Measurements from ENCODE around the gene TBCK. TPM values are rescaled to one million over a fixed set of nuclear protein-coding genes. Genes with fewer than 3 reads are reported as not detected.

Gene TBCK
- total RNA-seq, 1 experiment from 2014 or later, result 22.3 TPM

DNA sequence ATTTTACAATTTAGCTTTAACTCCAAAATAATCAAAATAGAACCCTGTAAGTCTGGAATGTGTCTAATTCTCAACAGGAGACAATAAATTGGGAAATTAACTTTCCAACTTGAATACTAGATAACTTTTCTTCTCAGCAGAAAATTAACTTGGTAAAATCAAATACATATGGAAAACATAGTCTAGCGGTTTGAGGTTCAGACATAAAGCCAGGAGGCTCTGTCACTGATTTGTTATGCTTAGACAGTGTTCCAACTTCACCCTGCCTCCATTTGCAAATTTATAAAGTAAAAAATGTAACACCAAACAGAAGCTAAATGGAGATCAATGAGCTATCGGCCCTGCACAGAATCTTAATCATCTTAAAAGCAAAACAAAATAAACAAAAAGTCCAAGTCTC, 46.3 kb downstream of the TBCK start:
- H3K9me2 ChIP-seq (ENCODE audit: insufficient read depth), result no peaks in the 10 kb centered on the region
- H3K9ac ChIP-seq (ENCODE audit: low read length), result no peak overlapping the region
- ChIA-PET POLR2A (no interaction called here), RAD21 (ENCODE audit: low non-redundant PET in 1 of 2, low total read pairs in 2 of 2, uncharacterized antibody in 2 of 2, unreplicated experiment in 2 of 2) (no interaction called here), CTCF (no interaction called here)
- ATAC-seq (no peak), DNase-seq (ENCODE audit: low read depth, low spot score) (no peak)
- H3K4me3 ChIP-seq (replicated peaks in 1 of 2; ENCODE audit: low read depth in 1 of 2, low read length in 2 of 2), result no peak overlapping the region
- no peaks in the 10 kb centered on the region for H3K27me3 ChIP-seq (ENCODE audit: insufficient read depth, low read length)
- no TSS peak for BruUV-seq (replicated peaks)
- no peaks in the 10 kb centered on the region for H4K20me1 ChIP-seq (ENCODE audit: insufficient read depth)
- H3K9me3 ChIP-seq (ENCODE audit: control insufficient read depth in 1 of 2, insufficient read depth in 1 of 2, low read depth in 1 of 2, low read length in 2 of 2), result no peaks in the 10 kb centered on the region
- intact Hi-C loops (cut with micrococcal nuclease), result loop anchor here (5.0 kb wide), 3 partner anchors 538 to 1248 kb away; no protein-coding TSS in a partner anchor
- no peaks in the 10 kb centered on the region for H3K79me2 ChIP-seq (ENCODE audit: insufficient read depth, low read length)
- H3K27ac ChIP-seq (ENCODE audit: low read depth, low read length), result no peak overlapping the region
- no peaks in the 10 kb centered on the region for H3K36me3 ChIP-seq (ENCODE audit: control insufficient read depth in 1 of 2, insufficient read depth in 2 of 2, low read length in 2 of 2)
- no peaks in the 10 kb centered on the region for H3K4me1 ChIP-seq (ENCODE audit: control insufficient read depth in 1 of 2, insufficient read depth in 2 of 2, low read length in 2 of 2)
- TF ChIP-seq SRF (IDR thresholded peaks at IDR 0.05; ENCODE audit: low read depth) (no peak), RAD21 (IDR thresholded peaks at IDR 0.05; ENCODE audit: low read depth) (no peak), POLR2AphosphoS5 (IDR thresholded peaks at IDR 0.05; ENCODE audit: low read depth, low read length) (no peak)
- TF ChIP-seq, protein P1, sequence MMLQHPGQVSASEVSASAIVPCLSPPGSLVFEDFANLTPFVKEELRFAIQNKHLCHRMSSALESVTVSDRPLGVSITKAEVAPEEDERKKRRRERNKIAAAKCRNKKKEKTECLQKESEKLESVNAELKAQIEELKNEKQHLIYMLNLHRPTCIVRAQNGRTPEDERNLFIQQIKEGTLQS (IDR thresholded peaks at IDR 0.05), result no peak
- H2AFZ ChIP-seq (ENCODE audit: low read depth, low read length, poor library complexity, severe bottlenecking), result no peak overlapping the region
- H3K4me2 ChIP-seq (ENCODE audit: low read length), result no peak overlapping the region

DNA sequence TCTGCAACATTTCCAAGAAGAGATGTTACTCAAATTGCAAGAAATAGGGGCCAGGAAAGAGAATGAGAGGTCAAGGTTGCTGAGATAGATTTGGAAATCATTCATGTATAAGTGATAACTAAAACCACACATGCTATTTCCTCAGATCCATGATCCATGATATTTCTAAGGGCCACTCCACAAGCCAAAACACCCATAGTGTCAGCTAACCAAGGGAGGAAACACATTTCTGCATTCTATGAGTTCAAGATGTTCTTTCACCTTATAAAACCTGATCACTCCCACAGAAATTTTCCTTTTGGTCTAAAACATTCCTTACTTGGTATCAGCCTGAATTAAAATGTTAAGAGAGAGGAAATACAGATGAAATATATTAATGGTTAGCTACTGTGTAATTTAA, 47.2 kb downstream of the TBCK start:
- Histone ChIP-seq H3K27me3 (ENCODE audit: insufficient read depth, low read length) (no peaks in the 10 kb centered on the region), H4K20me1 (ENCODE audit: insufficient read depth) (no peaks in the 10 kb centered on the region), H3K79me2 (ENCODE audit: insufficient read depth, low read length) (no peaks in the 10 kb centered on the region), H3K36me3 (ENCODE audit: control insufficient read depth in 1 of 2, insufficient read depth in 2 of 2, low read length in 2 of 2) (no peaks in the 10 kb centered on the region), H3K4me3 (replicated peaks in 1 of 2; ENCODE audit: low read depth in 1 of 2, low read length in 2 of 2) (no peak overlapping the region), H3K4me1 (ENCODE audit: control insufficient read depth in 1 of 2, insufficient read depth in 2 of 2, low read length in 2 of 2) (peaks cover 0 to 5% of the 10 kb centered on the region in 2 experiments; a peak in 2 of 4 replicates), H3K9me3 (ENCODE audit: control insufficient read depth in 1 of 2, insufficient read depth in 1 of 2, low read depth in 1 of 2, low read length in 2 of 2) (no peaks in the 10 kb centered on the region), H2AFZ (ENCODE audit: low read depth, low read length, poor library complexity, severe bottlenecking) (no peak overlapping the region), H3K4me2 (ENCODE audit: low read length) (no peak overlapping the region), H3K9me2 (ENCODE audit: insufficient read depth) (no peaks in the 10 kb centered on the region), H3K27ac (ENCODE audit: low read depth, low read length) (no peak overlapping the region), H3K9ac (ENCODE audit: low read length) (no peak overlapping the region)
- no TSS peak for BruUV-seq (replicated peaks)
- no peak for ATAC-seq
- intact Hi-C loops (cut with micrococcal nuclease), result loop anchor here (5.0 kb wide), 3 partner anchors 539 to 1249 kb away; no protein-coding TSS in a partner anchor
- RAD21 ChIA-PET (ENCODE audit: low non-redundant PET in 1 of 2, low total read pairs in 2 of 2, uncharacterized antibody in 2 of 2, unreplicated experiment in 2 of 2), result no interaction called here
- CTCF ChIA-PET, result no interaction called here
- TF ChIP-seq SP1 (IDR thresholded peaks at IDR 0.05; ENCODE audit: low read depth) (no peak), JUND (IDR thresholded peaks at IDR 0.05) (no peak), CEBPB (IDR thresholded peaks at IDR 0.05; ENCODE audit: low read depth) (no peak), TCF7L2 (IDR thresholded peaks at IDR 0.05; ENCODE audit: borderline replicate concordance, extremely low read depth, insufficient read depth, insufficient read length) (no peak), POLR2A (IDR thresholded peaks at IDR 0.05; ENCODE audit: borderline replicate concordance, extremely low read depth, insufficient read depth, insufficient read length) (no peak), SRF (IDR thresholded peaks at IDR 0.05; ENCODE audit: low read depth) (no peak), EGR1 (IDR thresholded peaks at IDR 0.05; ENCODE audit: low read depth) (no peak), SIN3A (IDR thresholded peaks at IDR 0.05; ENCODE audit: low read depth) (no peak), ELF1 (IDR thresholded peaks at IDR 0.05; ENCODE audit: borderline replicate concordance, low read depth) (no peak), FOSL1 (IDR thresholded peaks at IDR 0.05; ENCODE audit: low read depth) (no peak), ZNF274 (IDR thresholded peaks at IDR 0.05; ENCODE audit: low read depth, low read length) (no peak), EZH2 (IDR thresholded peaks at IDR 0.05) (no peak), EZH2phosphoT487 (IDR thresholded peaks at IDR 0.05; ENCODE audit: borderline replicate concordance) (no peak)
- TF ChIP-seq, protein P2, sequence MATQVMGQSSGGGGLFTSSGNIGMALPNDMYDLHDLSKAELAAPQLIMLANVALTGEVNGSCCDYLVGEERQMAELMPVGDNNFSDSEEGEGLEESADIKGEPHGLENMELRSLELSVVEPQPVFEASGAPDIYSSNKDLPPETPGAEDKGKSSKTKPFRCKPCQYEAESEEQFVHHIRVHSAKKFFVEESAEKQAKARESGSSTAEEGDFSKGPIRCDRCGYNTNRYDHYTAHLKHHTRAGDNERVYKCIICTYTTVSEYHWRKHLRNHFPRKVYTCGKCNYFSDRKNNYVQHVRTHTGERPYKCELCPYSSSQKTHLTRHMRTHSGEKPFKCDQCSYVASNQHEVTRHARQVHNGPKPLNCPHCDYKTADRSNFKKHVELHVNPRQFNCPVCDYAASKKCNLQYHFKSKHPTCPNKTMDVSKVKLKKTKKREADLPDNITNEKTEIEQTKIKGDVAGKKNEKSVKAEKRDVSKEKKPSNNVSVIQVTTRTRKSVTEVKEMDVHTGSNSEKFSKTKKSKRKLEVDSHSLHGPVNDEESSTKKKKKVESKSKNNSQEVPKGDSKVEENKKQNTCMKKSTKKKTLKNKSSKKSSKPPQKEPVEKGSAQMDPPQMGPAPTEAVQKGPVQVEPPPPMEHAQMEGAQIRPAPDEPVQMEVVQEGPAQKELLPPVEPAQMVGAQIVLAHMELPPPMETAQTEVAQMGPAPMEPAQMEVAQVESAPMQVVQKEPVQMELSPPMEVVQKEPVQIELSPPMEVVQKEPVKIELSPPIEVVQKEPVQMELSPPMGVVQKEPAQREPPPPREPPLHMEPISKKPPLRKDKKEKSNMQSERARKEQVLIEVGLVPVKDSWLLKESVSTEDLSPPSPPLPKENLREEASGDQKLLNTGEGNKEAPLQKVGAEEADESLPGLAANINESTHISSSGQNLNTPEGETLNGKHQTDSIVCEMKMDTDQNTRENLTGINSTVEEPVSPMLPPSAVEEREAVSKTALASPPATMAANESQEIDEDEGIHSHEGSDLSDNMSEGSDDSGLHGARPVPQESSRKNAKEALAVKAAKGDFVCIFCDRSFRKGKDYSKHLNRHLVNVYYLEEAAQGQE (IDR thresholded peaks at IDR 0.05; ENCODE audit: low read depth), result no peak
- TF ChIP-seq, protein P3, sequence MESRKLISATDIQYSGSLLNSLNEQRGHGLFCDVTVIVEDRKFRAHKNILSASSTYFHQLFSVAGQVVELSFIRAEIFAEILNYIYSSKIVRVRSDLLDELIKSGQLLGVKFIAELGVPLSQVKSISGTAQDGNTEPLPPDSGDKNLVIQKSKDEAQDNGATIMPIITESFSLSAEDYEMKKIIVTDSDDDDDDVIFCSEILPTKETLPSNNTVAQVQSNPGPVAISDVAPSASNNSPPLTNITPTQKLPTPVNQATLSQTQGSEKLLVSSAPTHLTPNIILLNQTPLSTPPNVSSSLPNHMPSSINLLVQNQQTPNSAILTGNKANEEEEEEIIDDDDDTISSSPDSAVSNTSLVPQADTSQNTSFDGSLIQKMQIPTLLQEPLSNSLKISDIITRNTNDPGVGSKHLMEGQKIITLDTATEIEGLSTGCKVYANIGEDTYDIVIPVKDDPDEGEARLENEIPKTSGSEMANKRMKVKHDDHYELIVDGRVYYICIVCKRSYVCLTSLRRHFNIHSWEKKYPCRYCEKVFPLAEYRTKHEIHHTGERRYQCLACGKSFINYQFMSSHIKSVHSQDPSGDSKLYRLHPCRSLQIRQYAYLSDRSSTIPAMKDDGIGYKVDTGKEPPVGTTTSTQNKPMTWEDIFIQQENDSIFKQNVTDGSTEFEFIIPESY (IDR thresholded peaks at IDR 0.05; ENCODE audit: extremely low read depth, insufficient replicate concordance, low read length), result no peak
- DNase-seq (ENCODE audit: low read depth, low spot score), result no peak
- POLR2A ChIA-PET, result no interaction called here
